H9 (cell line): ENCODE measurements around the gene NAB2. TPM values are rescaled to one million over a fixed set of nuclear protein-coding genes. Genes with fewer than 3 reads are reported as not detected.

ENCODE experiments used
- DNase-seq: peaks from one replicate; pipeline ENCODE4 v3.0.0-alpha.2; 2017
- H2AFZ ChIP-seq: one replicate; pipeline ENCODE4 v1.6.1; 2013; ENCODE audit warnings: mild to moderate bottlenecking, low read length, control low read depth, moderate library complexity
- H2AK5ac ChIP-seq: 2 replicates; pipeline ENCODE4 v1.6.1; 2013; ENCODE audit warnings: low read length, control low read depth, mixed read lengths; ENCODE audit not compliant: insufficient read length
- H2BK120ac ChIP-seq: one replicate; pipeline ENCODE4 v1.6.1; 2013; ENCODE audit warnings: low read depth, mild to moderate bottlenecking, low read length, control low read depth, inconsistent platforms; ENCODE audit not compliant: poor library complexity, severe bottlenecking
- H2BK12ac ChIP-seq: 2 replicates; pipeline ENCODE4 v1.6.1; 2013; ENCODE audit warnings: low read length, control low read depth, mixed read lengths, low read depth; ENCODE audit not compliant: insufficient read length
- H2BK15ac ChIP-seq: 2 replicates; pipeline ENCODE4 v1.6.1; 2013; ENCODE audit warnings: low read depth, low read length, control low read depth
- H2BK20ac ChIP-seq: one replicate; pipeline ENCODE4 v1.6.1; 2013; ENCODE audit warnings: low read depth, mild to moderate bottlenecking, low read length, control low read depth, inconsistent platforms; ENCODE audit not compliant: poor library complexity, severe bottlenecking
- H2BK5ac ChIP-seq: 2 replicates; pipeline ENCODE4 v1.6.1; 2013; ENCODE audit warnings: low read length, control low read depth, mixed read lengths; ENCODE audit not compliant: insufficient read length
- H3K14ac ChIP-seq: 2 replicates; pipeline ENCODE4 v1.6.1; 2013; ENCODE audit warnings: low read length, control low read depth; ENCODE audit not compliant: insufficient read depth
- H3K18ac ChIP-seq: 2 replicates; pipeline ENCODE4 v1.6.1; 2013; ENCODE audit warnings: low read depth, mild to moderate bottlenecking, mixed read lengths, low read length, control low read depth; ENCODE audit not compliant: insufficient read length
- H3K23ac ChIP-seq: 2 replicates; pipeline ENCODE4 v1.6.1; 2013; ENCODE audit warnings: low read length, control low read depth, mixed read lengths, low read depth; ENCODE audit not compliant: insufficient read length
- H3K23me2 ChIP-seq: 2 replicates; pipeline ENCODE4 v1.6.1; 2013; ENCODE audit warnings: low read depth, mild to moderate bottlenecking, mixed read lengths, low read length, control low read depth; ENCODE audit not compliant: insufficient read length, poor library complexity, severe bottlenecking
- H3K27ac ChIP-seq: 2 replicates; pipeline ENCODE4 v1.5.1; 2013; ENCODE audit warnings: low read length, control low read depth, mixed read lengths, low read depth; ENCODE audit not compliant: insufficient read length
- H3K27me3 ChIP-seq: 2 replicates; pipeline ENCODE4 v1.6.1; 2013; ENCODE audit warnings: low read length, control low read depth, inconsistent platforms; ENCODE audit not compliant: insufficient read depth
- H3K4ac ChIP-seq: 2 replicates; pipeline ENCODE4 v1.6.1; 2013; ENCODE audit warnings: low read depth, mild to moderate bottlenecking, control low read depth, inconsistent platforms, low read length, moderate library complexity
- H3K4me1 ChIP-seq: 2 replicates; pipeline ENCODE4 v1.6.1; 2013; ENCODE audit warnings: low read length, control low read depth, inconsistent platforms; ENCODE audit not compliant: insufficient read depth
- H3K4me2 ChIP-seq: 2 replicates; pipeline ENCODE4 v1.6.1; 2013; ENCODE audit warnings: low read length, control low read depth, mixed read lengths; ENCODE audit not compliant: insufficient read length, insufficient read depth
- H3K56ac ChIP-seq: 2 replicates; pipeline ENCODE4 v1.6.1; 2013; ENCODE audit warnings: low read depth, mild to moderate bottlenecking, mixed read lengths, low read length, control low read depth; ENCODE audit not compliant: insufficient read length
- H3K79me1 ChIP-seq: 2 replicates; pipeline ENCODE4 v1.6.1; 2013; ENCODE audit warnings: low read depth, mild to moderate bottlenecking, moderate library complexity, low read length, control low read depth, inconsistent platforms; ENCODE audit not compliant: insufficient read depth, poor library complexity, severe bottlenecking
- H3K79me2 ChIP-seq: 2 replicates; pipeline ENCODE4 v1.6.1; 2013; ENCODE audit warnings: low read length, control low read depth, inconsistent platforms; ENCODE audit not compliant: insufficient read depth
- H3K9ac ChIP-seq: 2 replicates; pipeline ENCODE4 v1.6.1; 2013; ENCODE audit warnings: low read length, control low read depth, mixed read lengths; ENCODE audit not compliant: insufficient read length; ENCODE audit errors: extremely low read depth
- H3K9me3 ChIP-seq: one replicate; pipeline ENCODE4 v1.6.1; 2013; ENCODE audit warnings: low read depth, low read length, inconsistent platforms; ENCODE audit not compliant: control insufficient read depth
- H3T11ph ChIP-seq: one replicate; pipeline ENCODE4 v1.6.1; 2013; ENCODE audit warnings: mild to moderate bottlenecking, low read length, control low read depth, inconsistent platforms
- H4K20me1 ChIP-seq: one replicate; pipeline ENCODE4 v1.6.1; 2013; ENCODE audit not compliant: control insufficient read depth, insufficient read length, insufficient read depth
- H4K5ac ChIP-seq: 2 replicates; pipeline ENCODE4 v1.6.1; 2013; ENCODE audit warnings: low read depth, mild to moderate bottlenecking, mixed read lengths, low read length, control low read depth; ENCODE audit not compliant: insufficient read length
- H4K8ac ChIP-seq: replicated peaks from 2 replicates; pipeline ENCODE4 v1.6.1; 2013; ENCODE audit warnings: low read length, control low read depth, mixed read lengths, low read depth; ENCODE audit not compliant: insufficient read length
- H4K91ac ChIP-seq: 2 replicates; pipeline ENCODE4 v1.6.1; 2013; ENCODE audit warnings: low read depth, mild to moderate bottlenecking, moderate library complexity, mixed read lengths, low read length, control low read depth; ENCODE audit not compliant: insufficient read length
- H3K27ac Mint-ChIP-seq, 3 experiments: 2 replicates in 2 of 3; 3 replicates in 1 of 3; pipeline ENCODE4 v1.8.0; 2020 to 2021; ENCODE audit warnings: mixed read lengths in 3 of 3, mild to moderate bottlenecking in 1 of 3, moderate library complexity in 1 of 3
- H3K27me3 Mint-ChIP-seq: 2 replicates; pipeline ENCODE4 v1.8.0; 2021; ENCODE audit warnings: low read depth, mild to moderate bottlenecking, moderate library complexity, mixed read lengths
- H3K36me3 Mint-ChIP-seq, 3 experiments: 2 replicates in 2 of 3; 3 replicates in 1 of 3; pipeline ENCODE4 v1.8.0; 2020 to 2021; ENCODE audit warnings: low read depth in 3 of 3, mixed read lengths in 3 of 3; ENCODE audit not compliant: insufficient read depth in 1 of 3
- H3K4me1 Mint-ChIP-seq, 2 experiments: 2 replicates each; pipeline ENCODE4 v1.8.0; 2020; ENCODE audit warnings: mixed read lengths in 2 of 2
- H3K4me3 Mint-ChIP-seq, 2 experiments: 2 replicates in 1 of 2; 3 replicates in 1 of 2; pipeline ENCODE4 v1.8.0; 2020 to 2021; ENCODE audit warnings: mild to moderate bottlenecking in 2 of 2, mixed read lengths in 2 of 2, moderate library complexity in 1 of 2
- H3K9me3 Mint-ChIP-seq, 2 experiments: 2 replicates in 1 of 2; 3 replicates in 1 of 2; pipeline ENCODE4 v1.8.0; 2020; ENCODE audit warnings: mild to moderate bottlenecking in 2 of 2, mixed read lengths in 2 of 2, moderate library complexity in 1 of 2
- CTCF ChIP-seq: fragments of 200-600 bp; sonication (generic); conservative IDR thresholded peaks from 3 replicates; pipeline ENCODE4 v1.8.0; 2021; ENCODE audit warnings: antibody characterized with exemption, mild to moderate bottlenecking
- WGBS: extraction: QIAGEN DNeasy Blood & Tissue Kit; methylation state at CpG from one replicate; pipeline ENCODE4 v1.1.7; 2013; ENCODE audit warnings: missing lambda C conversion rate, low lambda C conversion rate, mixed read lengths; ENCODE audit not compliant: insufficient read length; ENCODE audit errors: extremely low coverage; 5-methylcytosine and 5-hydroxymethylcytosine counted together
- total RNA-seq: library from RNA; stranded (reverse); gene quantifications from 2 replicates; pipeline ENCODE4 v1.2.1, GENCODE V29; 2021

Gene NAB2
- total RNA-seq, 1 experiment from 2014 or later: 67.8 TPM

- no peak overlapping the region for H3K18ac ChIP-seq
- no peak overlapping the region for H2AFZ ChIP-seq
- no peak overlapping the region for H4K8ac ChIP-seq
- H3K4me1 Mint-ChIP-seq: peaks cover 30 to 35% of the 10 kb centered on the region in 2 experiments
- no peak overlapping the region for H3K9ac ChIP-seq
- no peak overlapping the region for H4K91ac ChIP-seq
- H3K27ac ChIP-seq: no peak overlapping the region
- no peak overlapping the region for H3K4me2 ChIP-seq
- H2BK15ac ChIP-seq: no peak overlapping the region
- no peak for DNase-seq
- H3K79me2 ChIP-seq: 0 out of 2 replicates have a peak, but pooled peaks cover 3% of the 10 kb centered on the region
- H3K4me3 Mint-ChIP-seq: no peak overlapping the region
- peaks cover 4% of the 10 kb centered on the region for H3K4me1 ChIP-seq
- H3K4ac ChIP-seq: no peak overlapping the region
- no peak for TF ChIP-seq CTCF
- H3K9me3 Mint-ChIP-seq: no peaks in the 10 kb centered on the region
- H4K5ac ChIP-seq: no peak overlapping the region
- H3K27me3 ChIP-seq: no peaks in the 10 kb centered on the region
- H3K23me2 ChIP-seq: no peaks in the 10 kb centered on the region
- H4K20me1 ChIP-seq: no peaks in the 10 kb centered on the region
- H3K27ac Mint-ChIP-seq: peak overlapping the region in 1 of 3 experiments; percentile 70; a peak in 2 of 7 replicates
- no peaks in the 10 kb centered on the region for H3K27me3 Mint-ChIP-seq
- H3K9me3 ChIP-seq: no peaks in the 10 kb centered on the region
- no peak overlapping the region for H3K14ac ChIP-seq
- peaks cover 5% of the 10 kb centered on the region for H3K79me1 ChIP-seq
- H2BK5ac ChIP-seq: no peak overlapping the region
- no peak overlapping the region for H2BK120ac ChIP-seq
- no peak overlapping the region for H2BK12ac ChIP-seq
- no peak overlapping the region for H3K23ac ChIP-seq
- no CpG with 5 or more reads among the region's 13 CpGs for WGBS
- H2BK20ac ChIP-seq: no peak overlapping the region
- H3K56ac ChIP-seq: no peak overlapping the region
- H3T11ph ChIP-seq: no peak overlapping the region
- H2AK5ac ChIP-seq: no peak overlapping the region
- H3K36me3 Mint-ChIP-seq: peaks cover 20 to 60% (median 55%) of the 10 kb centered on the region in 3 experiments; a peak in 6 of 7 replicates
Observed at GRCh38 chr12:57138526-57139272, 49.8 kb downstream of the NAB2 start.
